PFSK-1 (cell line): ENCODE measurements around the gene FAM78B.

ENCODE experiments used
- FOXP2 ChIP-seq: optimal IDR thresholded peaks from 2 replicates; pipeline ENCODE3; 2011; ENCODE audit warnings: borderline replicate concordance, control low read depth, inconsistent platforms; ENCODE audit not compliant: insufficient read depth; ENCODE audit errors: extremely low read length, extremely low read depth
- POLR2AphosphoS5 ChIP-seq: IDR thresholded peaks from 2 replicates; pipeline ENCODE4 v1.6.1; 2012; ENCODE audit warnings: low read depth, mild to moderate bottlenecking, control low read depth, low read length, moderate library complexity
- REST ChIP-seq, 2 experiments: IDR thresholded peaks; 2 replicates each; pipeline versions ENCODE4 v1.6.1 to v1.8.0; 2011 to 2012; ENCODE audit warnings: low read depth in 2 of 2, low read length in 2 of 2, control low read depth in 1 of 2, inconsistent platforms in 1 of 2, mild to moderate bottlenecking in 1 of 2, moderate library complexity in 1 of 2; ENCODE audit not compliant: insufficient read depth in 1 of 2
- SIN3A ChIP-seq: IDR thresholded peaks from 2 replicates; pipeline ENCODE4 v1.6.1; 2012; ENCODE audit warnings: mild to moderate bottlenecking, low read length, moderate library complexity, borderline replicate concordance; ENCODE audit not compliant: insufficient read depth
- TAF1 ChIP-seq: IDR thresholded peaks from 2 replicates; pipeline ENCODE4 v1.6.1; 2012; ENCODE audit warnings: low read length, control low read depth, borderline replicate concordance; ENCODE audit not compliant: insufficient read depth

FAM78B gene

GRCh38 chr1:166167572-166167925 lies 748 bp upstream of the FAM78B start:
- TF ChIP-seq SIN3A, result no peak
- TF ChIP-seq FOXP2, result no peak
- no peak for TF ChIP-seq POLR2AphosphoS5
- no peak for TF ChIP-seq REST (IDR thresholded peaks at IDR 0.05; ENCODE audit: insufficient read depth in 1 of 2, low read depth in 2 of 2, low read length in 2 of 2)
- TF ChIP-seq TAF1, result no peak

GRCh38 chr1:166166329-166166697 lies 488 bp downstream of the FAM78B start:
- no peak for TF ChIP-seq POLR2AphosphoS5
- TF ChIP-seq FOXP2, result no peak
- TF ChIP-seq REST (IDR thresholded peaks at IDR 0.05; ENCODE audit: insufficient read depth in 1 of 2, low read depth in 2 of 2, low read length in 2 of 2), result no peak
- no peak for TF ChIP-seq SIN3A
- TF ChIP-seq TAF1, result no peak

GRCh38 chr1:166165661-166166328 lies 1.0 kb downstream of the FAM78B start:
- TF ChIP-seq FOXP2, result no peak
- no peak for TF ChIP-seq TAF1
- TF ChIP-seq POLR2AphosphoS5, result no peak
- TF ChIP-seq REST (IDR thresholded peaks at IDR 0.05; ENCODE audit: insufficient read depth in 1 of 2, low read depth in 2 of 2, low read length in 2 of 2), result no peak
- TF ChIP-seq SIN3A, result no peak

GRCh38 chr1:166164995-166165660 lies 1.7 kb downstream of the FAM78B start:
- TF ChIP-seq SIN3A, result no peak
- peak; percentile 49 to 86; a peak in 3 of 4 replicates for TF ChIP-seq REST (IDR thresholded peaks at IDR 0.05; ENCODE audit: insufficient read depth in 1 of 2, low read depth in 2 of 2, low read length in 2 of 2)
- TF ChIP-seq FOXP2, result no peak
- TF ChIP-seq POLR2AphosphoS5, result no peak
- TF ChIP-seq TAF1, result no peak
